HG03064 (cell line): ENCODE measurements around the gene TAF11L7.
"Not testable (repeated sequence)": the region's sequence is repeated elsewhere in the genome, so short reads cannot be mapped to it uniquely, and the experiment has no call there.

Experiments used
- ATAC-seq: cut with Tn5 transposase; IDR thresholded peaks from one replicate; pipeline ENCODE4 v1.9.1; 2021; ENCODE audit warnings: low read depth; ENCODE audit not compliant: unreplicated experiment

The TAF11L7 gene

DNA sequence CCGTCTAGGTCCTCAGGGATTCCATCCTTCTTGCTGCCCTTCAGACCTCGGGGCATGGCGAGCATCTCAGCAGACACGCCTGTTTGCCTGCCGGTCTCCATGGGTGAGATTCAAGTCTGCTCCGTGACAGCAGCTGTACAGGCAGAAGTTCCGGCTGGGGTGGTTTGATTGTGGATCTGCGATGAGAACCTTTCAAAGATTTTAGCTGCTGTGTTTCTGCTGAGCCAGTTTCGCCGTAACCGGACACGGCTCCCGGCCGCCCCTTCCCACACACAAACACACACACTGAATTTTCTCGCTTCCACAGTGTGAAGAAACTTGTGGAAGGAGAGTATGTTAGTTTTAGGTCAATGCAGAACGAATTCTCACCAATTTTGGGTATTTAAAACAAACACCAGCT, at the start of gene TAF11L7:
Gene TAF11L7 (minus strand): TSS at position 101 of the 400 bp plus-strand sequence.
- ATAC-seq, result not testable (repeated sequence)

DNA sequence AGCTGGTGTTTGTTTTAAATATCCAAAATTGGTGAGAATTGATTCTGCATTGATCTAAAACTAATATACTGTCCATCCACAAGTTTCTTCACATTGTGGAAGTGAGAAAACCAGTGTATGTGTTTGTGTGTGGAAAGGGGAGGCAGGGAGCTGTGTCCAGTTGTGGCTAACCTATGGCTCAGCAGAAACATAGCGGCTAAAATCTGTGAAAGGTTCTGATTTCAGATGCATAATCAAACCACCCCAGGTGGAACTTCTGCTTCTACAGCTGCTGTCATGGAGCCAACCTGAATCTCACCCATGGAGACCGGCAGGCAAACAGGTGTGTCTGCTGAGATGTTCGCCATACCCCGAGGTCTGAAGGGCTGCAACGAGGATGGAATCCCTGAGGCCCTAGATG, 48.6 kb upstream of the TAF11L7 start, which contains the start of gene TAF11L14:
Gene TAF11L14 (plus strand): TSS at position 301 of the 400 bp plus-strand sequence.
- ATAC-seq, result no peak

DNA sequence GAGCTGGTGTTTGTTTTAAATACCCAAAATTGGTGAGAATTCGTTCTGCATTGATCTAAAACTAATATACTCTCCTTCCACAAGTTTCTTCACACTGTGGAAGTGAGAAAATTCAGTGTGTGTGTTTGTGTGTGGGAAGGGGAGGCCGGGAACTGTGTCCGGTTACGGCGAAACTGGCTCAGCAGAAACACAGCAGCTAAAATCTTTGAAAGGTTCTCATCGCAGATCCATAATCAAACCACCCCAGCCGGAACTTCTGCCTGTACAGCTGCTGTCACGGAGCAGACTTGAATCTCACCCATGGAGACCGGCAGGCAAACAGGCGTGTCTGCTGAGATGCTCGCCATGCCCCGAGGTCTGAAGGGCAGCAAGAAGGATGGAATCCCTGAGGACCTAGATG, 46.2 kb upstream of the TAF11L7 start, which contains the start of gene TAF11L13:
Gene TAF11L13 (plus strand): TSS at position 301 of the 400 bp plus-strand sequence.
- ATAC-seq, result not testable (repeated sequence)

DNA sequence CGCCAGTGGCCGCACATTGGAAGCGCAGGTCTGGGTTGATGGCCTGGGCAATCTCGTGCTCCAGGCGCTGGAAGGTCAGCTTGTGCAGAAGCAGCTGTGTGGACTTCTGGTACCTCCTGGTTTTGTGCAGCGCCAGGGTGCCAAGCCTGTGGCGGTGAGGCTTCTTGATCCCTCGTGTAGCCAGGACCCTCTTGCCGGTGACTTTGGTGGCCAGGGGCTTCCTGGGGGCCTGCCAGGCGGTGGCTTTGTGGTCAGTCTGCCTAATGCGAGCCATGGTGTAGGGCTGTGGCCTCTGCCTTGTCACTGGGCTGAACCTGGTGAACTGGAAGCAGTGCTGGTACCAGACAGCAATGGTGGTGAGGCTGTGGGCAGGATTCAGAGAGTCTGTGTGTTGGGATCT, 40.1 kb upstream of the TAF11L7 start:
- no peak for ATAC-seq

DNA sequence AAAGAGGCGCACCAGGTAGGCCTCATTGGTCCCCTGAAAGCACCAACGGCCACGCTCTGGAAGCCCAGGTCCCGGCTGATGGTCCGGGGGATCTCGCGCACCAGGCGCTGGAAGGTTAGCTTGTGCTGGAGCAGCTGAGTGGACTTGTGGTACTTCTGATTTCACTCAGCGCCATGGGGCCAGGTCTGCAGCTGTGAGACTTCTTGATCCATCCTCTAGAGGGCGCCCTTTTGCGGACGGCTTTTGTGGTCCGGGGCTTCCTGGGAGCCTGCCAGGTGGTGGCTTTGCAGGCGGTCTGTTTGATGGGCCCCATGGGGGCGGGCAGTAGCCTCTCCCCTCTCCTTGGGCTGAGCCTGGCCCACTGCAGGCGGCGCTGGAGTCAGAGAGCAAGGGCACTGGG, 35.1 kb upstream of the TAF11L7 start:
- no peak for ATAC-seq

DNA sequence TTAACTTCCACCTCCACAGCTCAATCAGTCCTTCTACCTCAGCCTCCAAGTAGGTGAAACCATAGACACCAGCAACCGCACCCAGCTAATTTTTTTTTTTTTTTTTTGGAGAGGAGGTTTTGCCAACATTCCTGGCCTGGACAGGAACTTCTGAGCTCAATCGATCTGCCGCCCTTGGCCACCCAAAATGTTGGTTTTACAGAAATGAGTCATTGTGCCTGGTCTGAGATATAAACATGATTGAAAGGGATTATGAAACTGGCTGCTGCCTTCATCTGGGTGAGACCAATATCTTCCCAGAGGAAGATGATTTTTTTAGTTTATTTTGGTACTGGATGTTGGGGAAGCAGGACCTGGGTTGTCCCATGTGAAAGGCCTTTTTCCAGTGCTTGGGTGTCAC, 33.8 kb upstream of the TAF11L7 start:
- ATAC-seq, result no peak

DNA sequence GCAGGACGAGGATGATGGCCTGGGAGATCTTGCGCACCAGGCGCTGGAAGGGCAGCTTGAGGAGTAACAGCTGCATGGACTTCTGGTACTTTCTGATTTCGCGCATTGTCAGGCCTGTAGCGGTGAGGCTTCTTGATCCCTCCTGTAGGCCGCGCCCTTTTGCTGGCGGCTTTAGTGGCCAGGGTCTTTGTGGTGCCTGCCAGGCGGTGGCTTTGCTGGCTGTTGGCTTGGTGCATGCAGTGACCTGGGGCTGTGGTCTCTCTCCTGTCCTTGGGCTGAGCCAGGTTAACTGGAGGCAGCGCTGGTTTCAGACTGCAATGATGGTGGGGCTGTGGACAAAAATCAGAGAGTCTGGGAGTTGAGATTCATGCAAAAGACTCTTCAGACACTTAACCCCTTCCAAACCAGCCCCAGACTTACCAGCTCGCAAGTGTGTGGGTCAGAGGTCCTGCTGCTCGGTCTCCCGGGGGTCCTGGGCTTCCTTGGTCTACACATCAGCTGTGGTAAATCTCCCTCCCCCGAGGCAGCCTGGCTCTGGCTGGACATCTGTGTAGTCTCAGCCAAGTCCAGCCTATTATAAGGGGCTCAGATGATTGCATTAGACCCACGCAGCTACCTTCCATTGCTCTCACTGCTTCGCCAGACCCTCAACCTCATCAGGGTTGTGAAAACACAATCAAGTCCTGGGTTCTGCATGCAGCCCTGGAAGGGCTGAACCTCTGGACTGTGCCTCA, 29.5 kb upstream of the TAF11L7 start:
- no peak for ATAC-seq

DNA sequence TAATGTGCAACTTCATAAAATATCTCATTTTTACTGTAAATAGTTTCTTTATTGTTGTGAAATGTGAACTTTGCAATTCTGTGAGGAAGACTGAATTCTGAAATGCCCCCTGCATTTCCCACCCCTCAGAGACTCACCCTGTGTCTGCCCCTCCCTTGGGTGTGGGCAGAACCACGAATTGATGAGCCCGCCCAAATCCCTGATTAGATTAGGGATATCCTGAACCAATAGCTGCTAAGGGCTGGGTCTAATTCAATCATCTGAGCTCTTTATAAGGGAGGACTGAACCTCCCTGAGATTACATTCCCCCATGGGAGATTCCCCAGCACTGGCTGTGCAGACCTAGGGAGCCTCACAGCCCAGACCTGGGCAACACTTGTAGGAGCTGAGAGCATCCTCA, 24.5 kb upstream of the TAF11L7 start, which contains the start of gene TAF11L12:
Gene TAF11L12 (plus strand): TSS at position 301 of the 400 bp plus-strand sequence.
- not testable (repeated sequence) for ATAC-seq

DNA sequence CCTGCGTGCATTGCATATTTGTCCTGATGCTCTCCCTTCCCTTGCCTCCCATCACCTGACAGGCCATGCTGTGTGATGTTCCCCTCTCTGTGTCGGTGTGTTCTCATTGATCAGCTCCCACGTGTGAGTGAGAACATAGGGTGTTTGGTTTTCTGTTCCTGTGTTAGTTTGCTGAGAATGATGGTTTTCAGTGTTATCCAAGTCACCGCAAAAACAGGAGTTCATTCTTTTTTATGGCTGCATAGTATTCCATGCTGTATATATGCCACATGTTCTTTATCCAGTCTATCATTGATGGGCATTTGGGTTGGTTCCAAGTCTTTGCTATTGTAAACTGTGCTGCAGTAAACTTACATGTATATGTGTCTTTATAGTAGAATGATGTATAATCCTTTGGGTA, 21.9 kb upstream of the TAF11L7 start:
- not testable (repeated sequence) for ATAC-seq

DNA sequence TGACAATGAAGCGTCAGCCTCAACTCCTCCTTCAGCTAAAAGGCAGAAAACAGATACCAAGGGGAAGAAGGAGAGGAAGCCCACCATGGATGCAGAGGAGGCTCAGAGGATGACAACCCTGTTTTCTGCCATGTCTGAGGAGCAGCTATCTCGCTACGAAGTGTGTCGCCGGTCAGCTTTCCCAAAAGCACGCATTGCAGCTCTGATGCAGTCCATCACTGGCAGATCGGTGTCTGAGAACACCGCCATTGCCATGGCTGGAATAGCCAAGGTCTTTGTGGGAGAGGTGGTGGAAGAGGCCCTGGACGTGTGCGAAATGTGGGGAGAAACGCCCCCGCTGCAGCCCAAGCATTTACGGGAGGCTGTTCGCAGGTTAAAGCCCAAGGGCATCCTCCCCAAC, 19.4 kb upstream of the TAF11L7 start:
- ATAC-seq, result no peak

DNA sequence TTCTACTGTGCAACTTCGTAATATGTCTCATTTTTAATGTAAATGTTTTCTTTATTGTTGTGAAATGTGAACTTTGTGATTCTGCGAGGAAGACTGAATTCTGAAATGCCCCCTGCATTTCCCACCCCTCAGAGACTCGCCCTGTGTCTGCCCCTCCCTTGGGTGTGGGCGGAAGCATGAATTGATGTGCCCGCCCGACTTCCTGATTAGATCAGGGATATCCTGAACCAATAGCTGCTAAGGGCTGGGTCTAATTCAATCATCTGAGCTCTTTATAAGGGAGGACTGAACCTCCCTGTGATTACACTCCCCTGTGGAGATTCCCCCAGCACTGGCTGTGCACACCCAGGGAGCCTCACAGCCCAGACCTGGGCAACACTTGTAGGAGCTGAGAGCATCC, 18.3 kb upstream of the TAF11L7 start, which contains the start of gene TAF11L11:
Gene TAF11L11 (plus strand): TSS at position 304 of the 400 bp plus-strand sequence.
- not testable (repeated sequence) for ATAC-seq

DNA sequence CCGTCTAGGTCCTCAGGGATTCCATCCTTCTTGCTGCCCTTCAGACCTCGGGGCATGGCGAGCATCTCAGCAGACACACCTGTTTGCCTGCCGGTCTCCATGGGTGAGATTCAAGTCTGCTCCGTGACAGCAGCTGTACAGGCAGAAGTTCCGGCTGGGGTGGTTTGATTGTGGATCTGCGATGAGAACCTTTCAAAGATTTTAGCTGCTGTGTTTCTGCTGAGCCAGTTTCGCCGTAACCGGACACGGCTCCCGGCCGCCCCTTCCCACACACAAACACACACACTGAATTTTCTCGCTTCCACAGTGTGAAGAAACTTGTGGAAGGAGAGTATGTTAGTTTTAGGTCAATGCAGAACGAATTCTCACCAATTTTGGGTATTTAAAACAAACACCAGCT, 12.2 kb upstream of the TAF11L7 start, which contains the start of gene TAF11L10:
Gene TAF11L10 (minus strand): TSS at position 101 of the 400 bp plus-strand sequence.
- ATAC-seq, result not testable (repeated sequence)

DNA sequence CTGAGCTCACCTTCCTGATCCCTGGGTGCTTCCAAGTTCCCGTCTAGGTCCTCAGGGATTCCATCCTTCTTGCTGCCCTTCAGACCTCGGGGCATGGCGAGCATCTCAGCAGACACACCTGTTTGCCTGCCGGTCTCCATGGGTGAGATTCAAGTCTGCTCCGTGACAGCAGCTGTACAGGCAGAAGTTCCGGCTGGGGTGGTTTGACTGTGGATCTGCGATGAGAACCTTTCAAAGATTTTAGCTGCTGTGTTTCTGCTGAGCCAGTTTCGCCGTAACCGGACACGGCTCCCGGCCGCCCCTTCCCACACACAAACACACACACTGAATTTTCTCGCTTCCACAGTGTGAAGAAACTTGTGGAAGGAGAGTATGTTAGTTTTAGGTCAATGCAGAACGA, 8.7 kb upstream of the TAF11L7 start, which contains the start of gene TAF11L9:
Gene TAF11L9 (minus strand): TSS at position 140 of the 400 bp plus-strand sequence.
- ATAC-seq, result not testable (repeated sequence)

DNA sequence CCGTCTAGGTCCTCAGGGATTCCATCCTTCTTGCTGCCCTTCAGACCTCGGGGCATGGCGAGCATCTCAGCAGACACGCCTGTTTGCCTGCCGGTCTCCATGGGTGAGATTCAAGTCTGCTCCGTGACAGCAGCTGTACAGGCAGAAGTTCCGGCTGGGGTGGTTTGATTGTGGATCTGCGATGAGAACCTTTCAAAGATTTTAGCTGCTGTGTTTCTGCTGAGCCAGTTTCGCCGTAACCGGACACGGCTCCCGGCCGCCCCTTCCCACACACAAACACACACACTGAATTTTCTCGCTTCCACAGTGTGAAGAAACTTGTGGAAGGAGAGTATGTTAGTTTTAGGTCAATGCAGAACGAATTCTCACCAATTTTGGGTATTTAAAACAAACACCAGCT, 5.3 kb upstream of the TAF11L7 start, which contains the start of gene TAF11L8:
Gene TAF11L8 (minus strand): TSS at position 101 of the 400 bp plus-strand sequence.
- not testable (repeated sequence) for ATAC-seq
